K562 (cell line): ENCODE data around the gene GNG7. TPM values are rescaled to one million over a fixed set of nuclear protein-coding genes. Genes with fewer than 3 reads are reported as not detected.

Source experiments
- ATAC-seq: fragments of 200-7000 bp; cut with Tn5 transposase; 3 replicates; pipeline ENCODE4 v1.9.1; 2020; ENCODE audit warnings: moderate library complexity
- BruUV-seq: library from RNA; stranded (reverse); fragments of 400-500 nt; replicated peaks from 2 replicates; lab custom pipeline; 2021; lab: Mats Ljungman, UMichigan
- CTCF ChIA-PET: fragments of 300-600 bp; formaldehyde crosslinking; extraction: SDS; loops from one replicate; lab custom pipeline; 2021; ENCODE audit warnings: low intra/inter-chr PET ratio; lab: Yijun Ruan, JAX
- POLR2A ChIA-PET: fragments of 300-600, 350-650 bp; sonication (Branson Sonifier 250); formaldehyde crosslinking; extraction: SDS; loops from one replicate; lab custom pipeline; 2021; ENCODE audit warnings: antibody characterized with exemption, inconsistent platforms; lab: Yijun Ruan, JAX
- DNase-seq, 4 experiments: peaks; one replicate each; pipeline versions ENCODE4 v3.0.0 to v3.0.0-alpha.2; 2011 to 2018; ENCODE audit warnings: low spot score in 3 of 4, mixed read lengths in 3 of 4; ENCODE audit errors: extremely low read depth in 1 of 4
- FAIRE-seq: peaks from 2 replicates; lab custom pipeline; 2011; peaks lifted over from hg19 to GRCh38; lab: Jason Lieb, UNC
- H2AFZ ChIP-seq: 2 replicates; pipeline ENCODE4 v1.6.0; 2011; ENCODE audit warnings: low read depth, low read length, control low read depth, inconsistent platforms
- H3K27ac ChIP-seq: fragments of 200-600 bp; 3 replicates; pipeline ENCODE4 v1.8.0; 2011; ENCODE audit warnings: low read depth, mild to moderate bottlenecking, control low read depth, inconsistent platforms, low read length, moderate library complexity, mixed read lengths; ENCODE audit errors: extremely low read depth
- H3K27me3 ChIP-seq, 2 experiments: fragments of 300-600 bp in 1 of 2; 2 replicates in 1 of 2; 3 replicates in 1 of 2; pipeline versions ENCODE4 v1.6.0 to v1.8.0; 2011; ENCODE audit warnings: inconsistent platforms in 2 of 2, low read length in 2 of 2, mild to moderate bottlenecking in 1 of 2, mixed read lengths in 1 of 2, moderate library complexity in 1 of 2; ENCODE audit not compliant: control insufficient read depth in 2 of 2, insufficient read depth in 2 of 2
- H3K36me3 ChIP-seq: fragments of 300-600 bp; 3 replicates; pipeline ENCODE4 v1.8.0; 2011; ENCODE audit warnings: mild to moderate bottlenecking, low read length, inconsistent platforms; ENCODE audit not compliant: control insufficient read depth, insufficient read depth
- H3K4me1 ChIP-seq, 2 experiments: fragments of 200-600 bp in 1 of 2; replicated peaks in 1 of 2; 2 replicates in 1 of 2; 3 replicates in 1 of 2; pipeline versions ENCODE4 v1.5.1 to v1.8.0; 2011; ENCODE audit warnings: inconsistent platforms in 2 of 2, low read length in 2 of 2, mild to moderate bottlenecking in 1 of 2, mixed read lengths in 1 of 2, moderate library complexity in 1 of 2; ENCODE audit not compliant: control insufficient read depth in 2 of 2, insufficient read depth in 2 of 2
- H3K4me2 ChIP-seq: 2 replicates; pipeline ENCODE4 v1.6.1; 2011; ENCODE audit warnings: low read length, control low read depth, inconsistent platforms, mixed read lengths; ENCODE audit not compliant: insufficient read depth
- H3K4me3 ChIP-seq: fragments of 200-600 bp; sonication (generic), shearing (Covaris generic); 2 replicates; pipeline ENCODE4 v1.5.1; 2016; ENCODE audit warnings: control low read depth, inconsistent platforms
- H3K79me2 ChIP-seq: fragments of 200-600 bp; 3 replicates; pipeline ENCODE4 v1.8.0; 2011; ENCODE audit warnings: low read length, inconsistent platforms; ENCODE audit not compliant: control insufficient read depth, insufficient read depth
- H3K9ac ChIP-seq, 2 experiments: 2 replicates each; pipeline versions ENCODE4 v1.6.0 to v1.6.1; 2011; ENCODE audit warnings: low read depth in 2 of 2, low read length in 2 of 2, control low read depth in 1 of 2, inconsistent platforms in 1 of 2, mild to moderate bottlenecking in 1 of 2, mixed read lengths in 1 of 2; ENCODE audit not compliant: insufficient read depth in 1 of 2
- H3K9me1 ChIP-seq: one replicate; pipeline ENCODE4 v1.6.0; 2011; ENCODE audit warnings: inconsistent platforms, mild to moderate bottlenecking, low read length, moderate library complexity; ENCODE audit not compliant: control insufficient read depth, insufficient read depth
- H3K9me3 ChIP-seq: replicated peaks from 2 replicates; pipeline ENCODE4 v1.5.1; 2011; ENCODE audit warnings: low read depth, low read length, inconsistent platforms; ENCODE audit not compliant: control insufficient read depth, insufficient read depth
- H4K20me1 ChIP-seq: replicated peaks from 2 replicates; pipeline ENCODE4 v1.6.1; 2011; ENCODE audit warnings: low read length, inconsistent platforms, mixed read lengths; ENCODE audit not compliant: control insufficient read depth, insufficient read depth
- E2F1 ChIP-seq: sonication (generic); formaldehyde crosslinking; IDR thresholded peaks from 2 replicates; pipeline ENCODE4 v1.8.1; 2023; ENCODE audit warnings: mild to moderate bottlenecking, missing genetic modification reagents, moderate library complexity
- IRF2 ChIP-seq: sonication (generic); formaldehyde crosslinking; IDR thresholded peaks from 2 replicates; pipeline ENCODE4 v1.8.1; 2022; ENCODE audit warnings: mild to moderate bottlenecking, missing genetic modification reagents
- MYC ChIP-seq, 2 experiments: fragments of 250-450 bp in 1 of 2; sonication (Bioruptor Pico) in 1 of 2; IDR thresholded peaks; 2 replicates each; pipeline versions ENCODE4 v1.5.1 to v1.6.1; 2012 to 2021; ENCODE audit warnings: low read depth in 2 of 2, borderline replicate concordance in 1 of 2, improper control_type of control experiment in 1 of 2, low read length in 1 of 2, mild to moderate bottlenecking in 1 of 2, moderate library complexity in 1 of 2
- NCOA6 ChIP-seq: fragments of 450-650 bp; IDR thresholded peaks from 2 replicates; pipeline ENCODE4 v1.6.1; 2017; ENCODE audit warnings: mild to moderate bottlenecking
- PCBP1 ChIP-seq: fragments of 200-400 bp; formaldehyde crosslinking; IDR thresholded peaks from 2 replicates; pipeline ENCODE4 v1.6.1; 2018; ENCODE audit warnings: mild to moderate bottlenecking, low read depth, low read length; ENCODE audit not compliant: poor library complexity, severe bottlenecking
- TAF7 ChIP-seq: fragments of 450-650 bp; IDR thresholded peaks from 2 replicates; pipeline ENCODE4 v1.6.1; 2016; ENCODE audit warnings: missing genetic modification characterization, missing compliant biosample characterization
- TFAP4 ChIP-seq: sonication (generic); formaldehyde crosslinking; IDR thresholded peaks from 2 replicates; pipeline ENCODE4 v1.8.0; 2022; ENCODE audit warnings: missing genetic modification reagents, mild to moderate bottlenecking, moderate library complexity, borderline replicate concordance
- ZNF263 ChIP-seq: sonication (generic); formaldehyde crosslinking; IDR thresholded peaks from 2 replicates; pipeline ENCODE4 v1.8.0; 2022; ENCODE audit warnings: mild to moderate bottlenecking, missing genetic modification reagents, borderline replicate concordance
- ZNF780A ChIP-seq: fragments of 250-450 bp; sonication (Bioruptor Pico); IDR thresholded peaks from 2 replicates; pipeline ENCODE4 v1.5.0; 2021; ENCODE audit warnings: mild to moderate bottlenecking
- ZNF785 ChIP-seq: fragments of 250-450 bp; sonication (Bioruptor Pico); IDR thresholded peaks from 2 replicates; pipeline ENCODE4 v1.4.0; 2020; ENCODE audit warnings: mild to moderate bottlenecking
- WGBS: fragments of 100-300 bp; shearing (Covaris generic); methylation state at CpG from one replicate; pipeline ENCODE4 v1.1.6; 2016; ENCODE audit warnings: low coverage, mixed read lengths; ENCODE audit not compliant: insufficient coverage; ENCODE audit errors: missing lambda C conversion rate; 5-methylcytosine and 5-hydroxymethylcytosine counted together
- in situ Hi-C: fragments of 300-500 bp; cut with MboI; formaldehyde crosslinking; loops from 4 replicates; pipeline ENCODE4 v1.15.0; 2018; ENCODE audit warnings: inconsistent platforms, mixed read lengths
- intact Hi-C: fragments of 100-400 bp; cut with micrococcal nuclease; formaldehyde crosslinking; loops from 2 replicates; pipeline ENCODE4 v1.14.2; 2022
- polyA plus RNA-seq, 8 experiments: library from polyadenylated mRNA; depleted of rRNA in 4 of 8; stranded (reverse) in 5 of 8; unstranded in 3 of 8; fragments of >200 nt; fragmentation: Nextera tagmentation in 2 of 8; fragmentation: Illumina TruSeq in 1 of 8; extraction: Ambion mirVana in 2 of 8; extraction: Trizol in 1 of 8; gene quantifications; 2 replicates each; pipeline versions ENCODE4 v1.2.1 to v1.2.3, GENCODE V29; 2011 to 2014; ENCODE audit warnings: inconsistent platforms in 1 of 8, missing spikeins in 1 of 8
- total RNA-seq, 7 experiments: library from RNA; depleted of rRNA in 6 of 7; stranded (reverse); fragments of >200 nt in 6 of 7; fragmentation: Illumina TruSeq in 2 of 7; extraction: Trizol in 2 of 7; gene quantifications; 2 replicates each; pipeline versions ENCODE4 v1.2.1 to v1.2.3, GENCODE V29; 2011 to 2021; ENCODE audit warnings: low replicate concordance in 1 of 7
- TF ChIP-seq, protein P1 (sequence below): sonication (generic); formaldehyde crosslinking; IDR thresholded peaks from 2 replicates; pipeline ENCODE4 v1.8.1; 2022; ENCODE audit warnings: missing genetic modification reagents

The GNG7 gene
- total and polyA plus RNA-seq, 9 of the 15 experiments (the other 6 are each of a cell fraction or from before 2014, with no cell fraction given), result 0.01 to 0.20 (median 0.06) TPM; not detected in 1

GRCh38 chr19:2549701-2550191 lies 152.7 kb downstream of the GNG7 start:
- H3K4me3 ChIP-seq, result no peak overlapping the region
- H3K4me1 ChIP-seq, result peaks cover 0 to 27% of the 10 kb centered on the region in 2 experiments; a peak in 3 of 5 replicates
- TF ChIP-seq IRF2 (CRISPR knock-in tag), result no peak
- TF ChIP-seq TFAP4 (CRISPR knock-in tag), result peak; percentile 27; the same call in 1 of the 2 replicates
- DNase-seq, result no peak
- no peak overlapping the region for H3K27ac ChIP-seq
- POLR2A ChIA-PET, result no interaction called here
- H3K9me3 ChIP-seq, result no peaks in the 10 kb centered on the region; the same call in 1 of the 2 replicates
- no peak overlapping the region for H2AFZ ChIP-seq
- intact Hi-C loops, result no loop called here
- WGBS, result 32% methylated on average over 11 of the region's 11 CpGs
- CTCF ChIA-PET, result no interaction called here
- H4K20me1 ChIP-seq, result no peaks in the 10 kb centered on the region
- H3K27me3 ChIP-seq, result 0 out of 5 replicates have a peak, but pooled peaks cover 0 to 8% of the 10 kb centered on the region in 2 experiments
- no peaks in the 10 kb centered on the region for H3K9me1 ChIP-seq
- BruUV-seq, result no TSS peak
- H3K4me2 ChIP-seq, result no peak overlapping the region
- H3K79me2 ChIP-seq, result no peaks in the 10 kb centered on the region
- FAIRE-seq, result no peak
- H3K36me3 ChIP-seq, result no peaks in the 10 kb centered on the region
- H3K9ac ChIP-seq, result no peak overlapping the region
- ATAC-seq, result no peak
- in situ Hi-C loops, result no loop called here

- no peak for ATAC-seq
- H3K27ac ChIP-seq, result no peak overlapping the region
- BruUV-seq, result no TSS peak
- TF ChIP-seq, protein P1, sequence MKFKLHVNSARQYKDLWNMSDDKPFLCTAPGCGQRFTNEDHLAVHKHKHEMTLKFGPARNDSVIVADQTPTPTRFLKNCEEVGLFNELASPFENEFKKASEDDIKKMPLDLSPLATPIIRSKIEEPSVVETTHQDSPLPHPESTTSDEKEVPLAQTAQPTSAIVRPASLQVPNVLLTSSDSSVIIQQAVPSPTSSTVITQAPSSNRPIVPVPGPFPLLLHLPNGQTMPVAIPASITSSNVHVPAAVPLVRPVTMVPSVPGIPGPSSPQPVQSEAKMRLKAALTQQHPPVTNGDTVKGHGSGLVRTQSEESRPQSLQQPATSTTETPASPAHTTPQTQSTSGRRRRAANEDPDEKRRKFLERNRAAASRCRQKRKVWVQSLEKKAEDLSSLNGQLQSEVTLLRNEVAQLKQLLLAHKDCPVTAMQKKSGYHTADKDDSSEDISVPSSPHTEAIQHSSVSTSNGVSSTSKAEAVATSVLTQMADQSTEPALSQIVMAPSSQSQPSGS (CRISPR knock-in tag), result no peak
- TF ChIP-seq ZNF263 (CRISPR knock-in tag), result no peak
- TF ChIP-seq MYC (IDR thresholded peaks at IDR 0.05; ENCODE audit: low read depth, low read length), result no peak
- TF ChIP-seq MYC (CRISPR knock-in tag; IDR thresholded peaks at IDR 0.05; ENCODE audit: borderline replicate concordance, low read depth), result no peak
- no peak for TF ChIP-seq ZNF785 (CRISPR knock-in tag)
- no peak for TF ChIP-seq TAF7 (tag)
- TF ChIP-seq PCBP1, result no peak
- TF ChIP-seq NCOA6, result no peak
- no peak for TF ChIP-seq ZNF780A (CRISPR knock-in tag)
- TF ChIP-seq E2F1 (CRISPR knock-in tag), result no peak
These were observed 153.5 kb downstream of the GNG7 start for GRCh38 chr19:2548966-2549365.

More at GRCh38 chr19:2548966-2549365, 153.5 kb downstream of the GNG7 start:
- Histone ChIP-seq H3K9ac (no peak overlapping the region), H3K4me3 (no peak overlapping the region), H3K9me3 (no peaks in the 10 kb centered on the region; the same call in 1 of the 2 replicates), H3K4me2 (no peak overlapping the region), H3K4me1 (peaks cover 2 to 30% of the 10 kb centered on the region in 2 experiments; a peak in 4 of 5 replicates), H2AFZ (no peak overlapping the region), H3K27me3 (0 out of 5 replicates have a peak, but pooled peaks cover 0 to 8% of the 10 kb centered on the region in 2 experiments), H3K79me2 (no peaks in the 10 kb centered on the region), H4K20me1 (no peaks in the 10 kb centered on the region), H3K36me3 (no peaks in the 10 kb centered on the region), H3K9me1 (no peaks in the 10 kb centered on the region)
- FAIRE-seq, result no peak
- ChIA-PET POLR2A (no interaction called here), CTCF (no interaction called here)
- in situ Hi-C loops, result no loop called here
- 62% methylated on average over 10 of the region's 11 CpGs for WGBS
- no peak for DNase-seq
- intact Hi-C loops, result no loop called here
